Measurements from ENCODE around the gene COPZ1. TPM values are rescaled to one million over a fixed set of nuclear protein-coding genes. Genes with fewer than 3 reads are reported as not detected.
A peak's percentile ranks its signal among the peaks of the same experiment; 100 is the strongest.

Gene COPZ1
- total and polyA plus RNA-seq, 9 of the 15 experiments (the other 6 are each of a cell fraction or from before 2014, with no cell fraction given), result 137 to 487 (median 233) TPM

DNA sequence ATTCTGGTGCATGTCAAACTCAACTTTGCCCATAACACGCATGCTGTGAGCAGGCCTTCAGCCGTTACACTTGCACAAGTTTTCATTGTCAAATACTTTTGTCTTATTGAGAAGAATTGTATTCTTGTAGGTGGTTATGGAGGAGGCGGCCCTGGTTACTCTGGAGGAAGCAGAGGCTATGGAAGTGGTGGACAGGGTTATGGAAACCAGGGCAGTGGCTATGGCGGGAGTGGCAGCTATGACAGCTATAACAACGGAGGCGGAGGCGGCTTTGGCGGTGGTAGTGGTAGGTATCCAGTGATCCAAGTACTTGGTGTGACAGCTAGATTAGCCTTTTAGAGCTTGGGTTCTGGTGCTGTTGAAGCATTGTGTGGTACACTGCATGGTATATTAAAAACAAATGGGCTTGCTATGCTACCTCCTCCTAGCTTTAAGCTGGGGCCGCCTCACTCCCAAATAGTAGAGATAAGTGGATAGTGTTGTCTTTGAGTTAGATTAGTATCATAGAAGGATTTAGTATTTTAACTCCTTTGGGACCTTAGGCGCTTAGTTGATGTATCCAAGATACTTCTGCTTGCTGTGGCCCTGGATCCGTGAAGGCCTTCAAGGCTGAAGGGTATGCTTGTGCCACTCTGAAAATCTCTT, 41.9 kb upstream of the COPZ1 start (continued):
- TF ChIP-seq ZFX (CRISPR knock-in tag; IDR thresholded peaks at IDR 0.05) (peak; percentile 27), COPS2 (conservative IDR thresholded peaks at IDR 0.05) (no peak), BHLHE40 (IDR thresholded peaks at IDR 0.05; ENCODE audit: low read length) (no peak), GABPB1 (CRISPR knock-in tag; IDR thresholded peaks at IDR 0.05) (0 out of 2 replicates have a peak, but pooled peaks have one; percentile 32), KAT2B (IDR thresholded peaks at IDR 0.05; ENCODE audit: low read depth, low read length) (no peak), HDGF (IDR thresholded peaks at IDR 0.05) (no peak), TCF7L2 (IDR thresholded peaks at IDR 0.05; ENCODE audit: low read depth, low read length) (no peak), GTF2A2 (tag; IDR thresholded peaks at IDR 0.05) (no peak), EP300 (IDR thresholded peaks at IDR 0.05; ENCODE audit: low read length) (no peak), NFE2L1 (tag; IDR thresholded peaks at IDR 0.05; ENCODE audit: borderline replicate concordance, low read depth) (no peak)
- TF ChIP-seq, protein P1, sequence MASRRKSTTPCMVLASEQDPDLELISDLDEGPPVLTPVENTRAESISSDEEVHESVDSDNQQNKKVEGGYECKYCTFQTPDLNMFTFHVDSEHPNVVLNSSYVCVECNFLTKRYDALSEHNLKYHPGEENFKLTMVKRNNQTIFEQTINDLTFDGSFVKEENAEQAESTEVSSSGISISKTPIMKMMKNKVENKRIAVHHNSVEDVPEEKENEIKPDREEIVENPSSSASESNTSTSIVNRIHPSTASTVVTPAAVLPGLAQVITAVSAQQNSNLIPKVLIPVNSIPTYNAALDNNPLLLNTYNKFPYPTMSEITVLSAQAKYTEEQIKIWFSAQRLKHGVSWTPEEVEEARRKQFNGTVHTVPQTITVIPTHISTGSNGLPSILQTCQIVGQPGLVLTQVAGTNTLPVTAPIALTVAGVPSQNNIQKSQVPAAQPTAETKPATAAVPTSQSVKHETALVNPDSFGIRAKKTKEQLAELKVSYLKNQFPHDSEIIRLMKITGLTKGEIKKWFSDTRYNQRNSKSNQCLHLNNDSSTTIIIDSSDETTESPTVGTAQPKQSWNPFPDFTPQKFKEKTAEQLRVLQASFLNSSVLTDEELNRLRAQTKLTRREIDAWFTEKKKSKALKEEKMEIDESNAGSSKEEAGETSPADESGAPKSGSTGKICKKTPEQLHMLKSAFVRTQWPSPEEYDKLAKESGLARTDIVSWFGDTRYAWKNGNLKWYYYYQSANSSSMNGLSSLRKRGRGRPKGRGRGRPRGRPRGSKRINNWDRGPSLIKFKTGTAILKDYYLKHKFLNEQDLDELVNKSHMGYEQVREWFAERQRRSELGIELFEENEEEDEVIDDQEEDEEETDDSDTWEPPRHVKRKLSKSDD (conservative IDR thresholded peaks at IDR 0.05; ENCODE audit: low read length), result no peak
- TF ChIP-seq, protein P2, sequence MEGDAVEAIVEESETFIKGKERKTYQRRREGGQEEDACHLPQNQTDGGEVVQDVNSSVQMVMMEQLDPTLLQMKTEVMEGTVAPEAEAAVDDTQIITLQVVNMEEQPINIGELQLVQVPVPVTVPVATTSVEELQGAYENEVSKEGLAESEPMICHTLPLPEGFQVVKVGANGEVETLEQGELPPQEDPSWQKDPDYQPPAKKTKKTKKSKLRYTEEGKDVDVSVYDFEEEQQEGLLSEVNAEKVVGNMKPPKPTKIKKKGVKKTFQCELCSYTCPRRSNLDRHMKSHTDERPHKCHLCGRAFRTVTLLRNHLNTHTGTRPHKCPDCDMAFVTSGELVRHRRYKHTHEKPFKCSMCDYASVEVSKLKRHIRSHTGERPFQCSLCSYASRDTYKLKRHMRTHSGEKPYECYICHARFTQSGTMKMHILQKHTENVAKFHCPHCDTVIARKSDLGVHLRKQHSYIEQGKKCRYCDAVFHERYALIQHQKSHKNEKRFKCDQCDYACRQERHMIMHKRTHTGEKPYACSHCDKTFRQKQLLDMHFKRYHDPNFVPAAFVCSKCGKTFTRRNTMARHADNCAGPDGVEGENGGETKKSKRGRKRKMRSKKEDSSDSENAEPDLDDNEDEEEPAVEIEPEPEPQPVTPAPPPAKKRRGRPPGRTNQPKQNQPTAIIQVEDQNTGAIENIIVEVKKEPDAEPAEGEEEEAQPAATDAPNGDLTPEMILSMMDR (IDR thresholded peaks at IDR 0.05 in 2 of 3, conservative IDR thresholded peaks at IDR 0.05 in 1 of 3; ENCODE audit: insufficient read depth in 2 of 3, low read depth in 1 of 3, low read length in 3 of 3), result no peak
- TF ChIP-seq, protein P3, sequence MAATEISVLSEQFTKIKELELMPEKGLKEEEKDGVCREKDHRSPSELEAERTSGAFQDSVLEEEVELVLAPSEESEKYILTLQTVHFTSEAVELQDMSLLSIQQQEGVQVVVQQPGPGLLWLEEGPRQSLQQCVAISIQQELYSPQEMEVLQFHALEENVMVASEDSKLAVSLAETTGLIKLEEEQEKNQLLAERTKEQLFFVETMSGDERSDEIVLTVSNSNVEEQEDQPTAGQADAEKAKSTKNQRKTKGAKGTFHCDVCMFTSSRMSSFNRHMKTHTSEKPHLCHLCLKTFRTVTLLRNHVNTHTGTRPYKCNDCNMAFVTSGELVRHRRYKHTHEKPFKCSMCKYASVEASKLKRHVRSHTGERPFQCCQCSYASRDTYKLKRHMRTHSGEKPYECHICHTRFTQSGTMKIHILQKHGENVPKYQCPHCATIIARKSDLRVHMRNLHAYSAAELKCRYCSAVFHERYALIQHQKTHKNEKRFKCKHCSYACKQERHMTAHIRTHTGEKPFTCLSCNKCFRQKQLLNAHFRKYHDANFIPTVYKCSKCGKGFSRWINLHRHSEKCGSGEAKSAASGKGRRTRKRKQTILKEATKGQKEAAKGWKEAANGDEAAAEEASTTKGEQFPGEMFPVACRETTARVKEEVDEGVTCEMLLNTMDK (IDR thresholded peaks at IDR 0.05; ENCODE audit: borderline replicate concordance, insufficient read depth, low read depth, low read length, poor library complexity, severe bottlenecking), result no peak
- TF ChIP-seq, protein P4, sequence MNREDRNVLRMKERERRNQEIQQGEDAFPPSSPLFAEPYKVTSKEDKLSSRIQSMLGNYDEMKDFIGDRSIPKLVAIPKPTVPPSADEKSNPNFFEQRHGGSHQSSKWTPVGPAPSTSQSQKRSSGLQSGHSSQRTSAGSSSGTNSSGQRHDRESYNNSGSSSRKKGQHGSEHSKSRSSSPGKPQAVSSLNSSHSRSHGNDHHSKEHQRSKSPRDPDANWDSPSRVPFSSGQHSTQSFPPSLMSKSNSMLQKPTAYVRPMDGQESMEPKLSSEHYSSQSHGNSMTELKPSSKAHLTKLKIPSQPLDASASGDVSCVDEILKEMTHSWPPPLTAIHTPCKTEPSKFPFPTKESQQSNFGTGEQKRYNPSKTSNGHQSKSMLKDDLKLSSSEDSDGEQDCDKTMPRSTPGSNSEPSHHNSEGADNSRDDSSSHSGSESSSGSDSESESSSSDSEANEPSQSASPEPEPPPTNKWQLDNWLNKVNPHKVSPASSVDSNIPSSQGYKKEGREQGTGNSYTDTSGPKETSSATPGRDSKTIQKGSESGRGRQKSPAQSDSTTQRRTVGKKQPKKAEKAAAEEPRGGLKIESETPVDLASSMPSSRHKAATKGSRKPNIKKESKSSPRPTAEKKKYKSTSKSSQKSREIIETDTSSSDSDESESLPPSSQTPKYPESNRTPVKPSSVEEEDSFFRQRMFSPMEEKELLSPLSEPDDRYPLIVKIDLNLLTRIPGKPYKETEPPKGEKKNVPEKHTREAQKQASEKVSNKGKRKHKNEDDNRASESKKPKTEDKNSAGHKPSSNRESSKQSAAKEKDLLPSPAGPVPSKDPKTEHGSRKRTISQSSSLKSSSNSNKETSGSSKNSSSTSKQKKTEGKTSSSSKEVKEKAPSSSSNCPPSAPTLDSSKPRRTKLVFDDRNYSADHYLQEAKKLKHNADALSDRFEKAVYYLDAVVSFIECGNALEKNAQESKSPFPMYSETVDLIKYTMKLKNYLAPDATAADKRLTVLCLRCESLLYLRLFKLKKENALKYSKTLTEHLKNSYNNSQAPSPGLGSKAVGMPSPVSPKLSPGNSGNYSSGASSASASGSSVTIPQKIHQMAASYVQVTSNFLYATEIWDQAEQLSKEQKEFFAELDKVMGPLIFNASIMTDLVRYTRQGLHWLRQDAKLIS (CRISPR knock-in tag; IDR thresholded peaks at IDR 0.05), result peak; percentile 63; the same call in 1 of the 2 replicates
- TF ChIP-seq, protein P5, sequence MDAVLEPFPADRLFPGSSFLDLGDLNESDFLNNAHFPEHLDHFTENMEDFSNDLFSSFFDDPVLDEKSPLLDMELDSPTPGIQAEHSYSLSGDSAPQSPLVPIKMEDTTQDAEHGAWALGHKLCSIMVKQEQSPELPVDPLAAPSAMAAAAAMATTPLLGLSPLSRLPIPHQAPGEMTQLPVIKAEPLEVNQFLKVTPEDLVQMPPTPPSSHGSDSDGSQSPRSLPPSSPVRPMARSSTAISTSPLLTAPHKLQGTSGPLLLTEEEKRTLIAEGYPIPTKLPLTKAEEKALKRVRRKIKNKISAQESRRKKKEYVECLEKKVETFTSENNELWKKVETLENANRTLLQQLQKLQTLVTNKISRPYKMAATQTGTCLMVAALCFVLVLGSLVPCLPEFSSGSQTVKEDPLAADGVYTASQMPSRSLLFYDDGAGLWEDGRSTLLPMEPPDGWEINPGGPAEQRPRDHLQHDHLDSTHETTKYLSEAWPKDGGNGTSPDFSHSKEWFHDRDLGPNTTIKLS (IDR thresholded peaks at IDR 0.05; ENCODE audit: borderline replicate concordance, low read depth), result no peak
